ENCODE results near the gene GRIN2A. TPM values are rescaled to one million over a fixed set of nuclear protein-coding genes. Genes with fewer than 3 reads are reported as not detected.

GRIN2A gene
- total and polyA plus RNA-seq, 10 donors = under 0.01 to 0.10 (median 0.03) TPM; not detected in 7

DNA sequence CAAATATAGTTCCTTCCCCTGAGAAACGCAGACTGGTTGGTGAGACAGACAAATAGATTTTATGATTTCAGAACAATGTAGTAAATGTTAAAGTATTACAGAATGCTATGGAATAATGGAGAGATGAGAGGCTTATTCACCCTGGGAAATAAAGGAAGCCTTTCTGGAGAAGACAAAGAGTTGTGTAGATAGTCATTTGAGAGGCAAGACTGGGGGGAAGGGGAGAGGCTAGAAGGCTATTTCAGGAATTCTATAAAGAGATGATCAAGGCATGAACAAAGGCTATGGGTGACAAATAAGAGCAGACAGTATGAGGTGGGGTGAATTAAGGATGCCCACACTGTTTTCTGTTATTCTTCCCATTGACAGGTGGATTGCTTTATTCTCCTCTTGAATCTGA, 211.4 kb downstream of the GRIN2A start:
- Histone ChIP-seq H3K27ac (no peak overlapping the region), H3K4me3 (no peak overlapping the region), H3K36me3 (no peaks in the 10 kb centered on the region), H3K4me1 (no peaks in the 10 kb centered on the region), H3K9me3 (peaks cover 0 to 4% (median 0%) of the 10 kb centered on the region in 8 donors), H3K27me3 (replicated peaks in 1 of 7) (peaks cover 0 to 6% (median 0%) of the 10 kb centered on the region in 7 donors)
- intact Hi-C loops (cut with DNase I; ENCODE audit: low total_unique reads) = no loop called here
- TF ChIP-seq POLR2AphosphoS5 (IDR thresholded peaks at IDR 0.05) (no peak), POLR2A (IDR thresholded peaks at IDR 0.05) (no peak)
- TF ChIP-seq, protein P1, sequence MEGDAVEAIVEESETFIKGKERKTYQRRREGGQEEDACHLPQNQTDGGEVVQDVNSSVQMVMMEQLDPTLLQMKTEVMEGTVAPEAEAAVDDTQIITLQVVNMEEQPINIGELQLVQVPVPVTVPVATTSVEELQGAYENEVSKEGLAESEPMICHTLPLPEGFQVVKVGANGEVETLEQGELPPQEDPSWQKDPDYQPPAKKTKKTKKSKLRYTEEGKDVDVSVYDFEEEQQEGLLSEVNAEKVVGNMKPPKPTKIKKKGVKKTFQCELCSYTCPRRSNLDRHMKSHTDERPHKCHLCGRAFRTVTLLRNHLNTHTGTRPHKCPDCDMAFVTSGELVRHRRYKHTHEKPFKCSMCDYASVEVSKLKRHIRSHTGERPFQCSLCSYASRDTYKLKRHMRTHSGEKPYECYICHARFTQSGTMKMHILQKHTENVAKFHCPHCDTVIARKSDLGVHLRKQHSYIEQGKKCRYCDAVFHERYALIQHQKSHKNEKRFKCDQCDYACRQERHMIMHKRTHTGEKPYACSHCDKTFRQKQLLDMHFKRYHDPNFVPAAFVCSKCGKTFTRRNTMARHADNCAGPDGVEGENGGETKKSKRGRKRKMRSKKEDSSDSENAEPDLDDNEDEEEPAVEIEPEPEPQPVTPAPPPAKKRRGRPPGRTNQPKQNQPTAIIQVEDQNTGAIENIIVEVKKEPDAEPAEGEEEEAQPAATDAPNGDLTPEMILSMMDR (IDR thresholded peaks at IDR 0.05 in 8 of 11, conservative IDR thresholded peaks at IDR 0.05 in 3 of 11) = no peak
- 61 to 83% (median 80%) methylated on average over 1 of the region's 1 CpG for WGBS, 5 donors
- no peak for DNase-seq

DNA sequence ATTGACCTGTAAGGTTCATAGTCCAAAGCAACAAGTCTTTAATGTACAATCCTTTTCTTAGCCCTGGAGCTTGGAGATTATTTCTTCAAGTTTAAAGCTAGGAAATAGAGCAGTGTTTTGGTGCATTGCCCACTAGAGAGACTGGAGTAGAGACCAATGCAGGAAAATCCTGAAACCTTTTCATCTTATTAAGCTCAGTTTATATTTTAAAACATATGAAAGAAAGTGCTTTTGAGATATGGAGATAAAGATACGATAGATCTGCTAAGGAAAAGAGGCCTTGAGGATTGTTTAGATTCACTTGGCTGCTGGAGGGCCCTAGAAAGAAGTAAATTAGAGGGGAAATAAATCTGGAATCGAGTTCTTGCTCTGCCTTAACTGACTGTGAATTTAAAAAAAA, 212.0 kb downstream of the GRIN2A start:
- TF ChIP-seq POLR2A (IDR thresholded peaks at IDR 0.05) = no peak
- intact Hi-C loops (cut with DNase I; ENCODE audit: low total_unique reads) = no loop called here
- Histone ChIP-seq H3K9me3 (peaks cover 0 to 4% (median 0%) of the 10 kb centered on the region in 8 donors), H3K4me3 (no peak overlapping the region), H3K4me1 (no peaks in the 10 kb centered on the region), H3K36me3 (no peaks in the 10 kb centered on the region), H3K27ac (no peak overlapping the region), H3K27me3 (replicated peaks in 1 of 7) (peaks cover 0 to 6% (median 0%) of the 10 kb centered on the region in 7 donors)
- 47 to 52% (median 50%) methylated on average over 2 of the region's 2 CpGs for WGBS, 5 donors
- no peak for DNase-seq

DNA sequence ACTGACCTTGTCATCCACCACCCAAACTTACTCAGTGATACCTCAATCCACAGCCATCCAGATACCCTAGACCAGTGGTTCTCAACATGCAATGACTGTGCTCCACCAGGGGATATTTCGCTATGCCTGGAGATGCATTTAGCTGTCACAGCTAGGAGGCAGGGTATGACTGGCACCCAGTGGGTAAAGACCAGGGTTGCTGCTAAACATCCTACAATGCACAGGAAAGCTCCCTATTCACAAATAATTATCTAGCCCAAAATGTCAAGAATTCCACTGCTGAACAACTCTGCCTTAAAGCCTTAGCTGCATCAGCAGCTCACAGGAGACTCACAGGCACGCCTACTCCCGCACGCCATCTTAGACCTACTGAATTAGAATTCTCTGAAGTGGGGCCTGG, 212.6 kb downstream of the GRIN2A start:
- H3K9me3 ChIP-seq = peaks cover 0 to 4% (median 0%) of the 10 kb centered on the region in 8 donors
- intact Hi-C loops (cut with DNase I; ENCODE audit: low total_unique reads) = no loop called here
- TF ChIP-seq POLR2AphosphoS5 (IDR thresholded peaks at IDR 0.05) = no peak
- no peak for DNase-seq
- H3K4me1 ChIP-seq = no peaks in the 10 kb centered on the region
- H3K27me3 ChIP-seq (replicated peaks in 1 of 7) = peaks cover 0 to 6% (median 0%) of the 10 kb centered on the region in 7 donors
- H3K36me3 ChIP-seq = no peaks in the 10 kb centered on the region
- no peak overlapping the region for H3K27ac ChIP-seq
- WGBS, 5 donors = 84 to 93% (median 88%) methylated on average over 4 of the region's 4 CpGs
- H3K4me3 ChIP-seq = no peak overlapping the region

DNA sequence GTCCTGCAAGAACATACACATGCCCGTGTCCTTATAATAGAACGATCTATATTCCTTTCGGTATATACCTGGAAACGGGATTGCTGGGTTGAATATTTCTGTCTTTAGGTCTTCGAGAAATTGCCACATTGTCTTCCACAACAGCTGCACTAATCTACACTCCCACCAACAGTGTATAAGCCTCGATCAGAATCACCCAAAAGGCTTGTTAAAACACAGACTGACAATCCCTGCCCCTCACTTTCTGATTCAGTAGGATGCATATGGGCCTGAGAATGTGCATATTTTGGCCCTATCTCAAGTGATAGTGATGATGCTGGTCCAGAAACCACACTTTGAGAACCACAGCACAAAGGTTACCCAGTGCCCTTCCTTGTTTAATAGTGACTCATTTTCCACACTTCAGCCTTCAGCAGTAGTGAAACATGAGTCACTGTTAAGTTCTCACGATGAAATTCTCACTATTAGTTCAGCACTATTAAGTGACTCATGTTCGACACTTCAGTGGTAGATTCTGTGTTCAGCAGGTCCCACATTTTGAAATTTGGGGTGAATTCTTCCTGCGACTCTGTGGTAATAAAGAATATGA, 215.6 kb downstream of the GRIN2A start:
- DNase-seq = no peak
- Histone ChIP-seq H3K27me3 (replicated peaks in 1 of 7) (peaks cover 0 to under 1% (median 0%) of the 10 kb centered on the region in 7 donors), H3K36me3 (no peaks in the 10 kb centered on the region), H3K4me1 (no peaks in the 10 kb centered on the region), H3K9me3 (peaks cover 0 to 4% (median 0%) of the 10 kb centered on the region in 8 donors), H3K27ac (no peak overlapping the region), H3K4me3 (no peak overlapping the region)
- 69 to 86% (median 80%) methylated on average over 9 of the region's 9 CpGs for WGBS, 5 donors
- no peak for TF ChIP-seq POLR2A (IDR thresholded peaks at IDR 0.05)
- no peak for TF ChIP-seq POLR2AphosphoS5 (IDR thresholded peaks at IDR 0.05)
- TF ChIP-seq, protein P1 (IDR thresholded peaks at IDR 0.05 in 8 of 11, conservative IDR thresholded peaks at IDR 0.05 in 3 of 11) = no peak
- intact Hi-C loops (cut with DNase I; ENCODE audit: low total_unique reads) = no loop called here

DNA sequence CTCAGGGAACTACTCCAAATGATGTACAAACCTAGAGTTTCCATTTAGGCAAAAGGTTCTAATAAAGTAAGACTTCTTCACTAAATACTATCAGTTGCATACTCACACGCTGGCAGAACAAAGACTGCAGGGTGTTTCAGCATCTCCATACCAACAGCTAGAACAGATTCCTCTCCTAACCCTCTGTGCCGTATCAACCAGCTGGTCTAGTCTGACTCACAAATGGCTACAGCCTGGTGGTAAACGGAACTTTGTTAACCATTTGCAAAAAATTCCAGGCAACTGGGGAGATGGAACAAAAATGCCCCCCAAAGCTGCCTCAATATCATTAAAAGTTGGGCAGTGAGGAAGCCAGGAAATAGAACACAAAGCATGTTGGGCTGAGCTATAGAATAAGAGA, 217.1 kb downstream of the GRIN2A start:
- Histone ChIP-seq H3K4me3 (no peak overlapping the region), H3K36me3 (no peaks in the 10 kb centered on the region), H3K4me1 (no peaks in the 10 kb centered on the region), H3K9me3 (peaks cover 0 to 4% (median 0%) of the 10 kb centered on the region in 8 donors), H3K27me3 (replicated peaks in 1 of 7) (peaks cover 0 to 4% (median 0%) of the 10 kb centered on the region in 7 donors), H3K27ac (no peak overlapping the region)
- WGBS, 5 donors = 57 to 79% (median 73%) methylated on average over 3 of the region's 3 CpGs
- TF ChIP-seq POLR2A (IDR thresholded peaks at IDR 0.05) (no peak), POLR2AphosphoS5 (IDR thresholded peaks at IDR 0.05) (no peak)
- TF ChIP-seq, protein P1 (IDR thresholded peaks at IDR 0.05 in 8 of 11, conservative IDR thresholded peaks at IDR 0.05 in 3 of 11) = no peak
- intact Hi-C loops (cut with DNase I; ENCODE audit: low total_unique reads) = no loop called here
- no peak for DNase-seq

Data from spleen (tissue), 11 donors.